HG03521 (cell line): Measurements from ENCODE around the gene CDH18.

ENCODE experiments used
- ATAC-seq: cut with Tn5 transposase; IDR thresholded peaks from one replicate; pipeline ENCODE4 v1.9.1; 2021; ENCODE audit warnings: mild to moderate bottlenecking, moderate library complexity; ENCODE audit not compliant: unreplicated experiment

The CDH18 gene

GRCh38 chr5:19616701-19617215 lies 371.2 kb downstream of the CDH18 start:
- no peak for ATAC-seq

GRCh38 chr5:19615661-19616060 lies 372.3 kb downstream of the CDH18 start:
- no peak for ATAC-seq

GRCh38 chr5:19615071-19615470 lies 372.9 kb downstream of the CDH18 start:
- no peak for ATAC-seq

GRCh38 chr5:19608444-19609002 lies 379.5 kb downstream of the CDH18 start:
- ATAC-seq = no peak

GRCh38 chr5:19605846-19606407 lies 382.1 kb downstream of the CDH18 start:
- no peak for ATAC-seq

- ATAC-seq = no peak
These were observed 403.9 kb downstream of the CDH18 start for GRCh38 chr5:19584131-19584530.

GRCh38 chr5:19577882-19578281 lies 410.1 kb downstream of the CDH18 start:
- ATAC-seq = no peak

GRCh38 chr5:19568004-19568403 lies 420.0 kb downstream of the CDH18 start:
- ATAC-seq = no peak

- ATAC-seq = no peak
These were observed 422.5 kb downstream of the CDH18 start for GRCh38 chr5:19565466-19565865.

GRCh38 chr5:19564036-19564435 lies 424.0 kb downstream of the CDH18 start:
- no peak for ATAC-seq

- no peak for ATAC-seq
These were observed 432.1 kb downstream of the CDH18 start for GRCh38 chr5:19555876-19556275.

GRCh38 chr5:19555436-19555835 lies 432.6 kb downstream of the CDH18 start:
- ATAC-seq = no peak

GRCh38 chr5:19554524-19554923 lies 433.5 kb downstream of the CDH18 start:
- no peak for ATAC-seq

- no peak for ATAC-seq
These were observed 440.4 kb downstream of the CDH18 start for GRCh38 chr5:19547640-19548039.

GRCh38 chr5:19546521-19546920 lies 441.5 kb downstream of the CDH18 start:
- ATAC-seq = no peak

GRCh38 chr5:19538607-19539006 lies 449.4 kb downstream of the CDH18 start:
- no peak for ATAC-seq

GRCh38 chr5:19536387-19536786 lies 451.6 kb downstream of the CDH18 start:
- no peak for ATAC-seq

GRCh38 chr5:19534751-19535150 lies 453.2 kb downstream of the CDH18 start:
- no peak for ATAC-seq

- ATAC-seq = no peak
These were observed 455.1 kb downstream of the CDH18 start for GRCh38 chr5:19532936-19533335.

GRCh38 chr5:19531374-19531952 lies 456.5 kb downstream of the CDH18 start:
- no peak for ATAC-seq

- ATAC-seq = no peak
These were observed 468.6 kb downstream of the CDH18 start for GRCh38 chr5:19519448-19519847.

- no peak for ATAC-seq
These were observed 489.1 kb downstream of the CDH18 start for GRCh38 chr5:19498852-19499251.
